Endothelial cell of umbilical vein (primary cell): Measurements from ENCODE around the gene PDE1A. TPM values are rescaled to one million over a fixed set of nuclear protein-coding genes. Genes with fewer than 3 reads are reported as not detected.
A peak's percentile ranks its signal among the peaks of the same experiment; 100 is the strongest.

ENCODE experiments used
- BruUV-seq: library from RNA; stranded (reverse); fragments of 400-500 nt; replicated peaks from 2 replicates; lab custom pipeline; 2021; lab: Mats Ljungman, UMichigan
- CTCF ChIA-PET: fragments of 300-600, 350-600 bp; sonication (Branson Sonifier 250); formaldehyde crosslinking; loops from one replicate; lab custom pipeline; 2021; ENCODE audit warnings: antibody characterized with exemption, inconsistent platforms; lab: Charles Lee
- POLR2A ChIA-PET: fragments of 300-600, 350-600 bp; sonication (Branson Sonifier 250); formaldehyde crosslinking; loops from one replicate; lab custom pipeline; 2021; ENCODE audit warnings: antibody characterized with exemption, inconsistent platforms; lab: Charles Lee
- DNase-seq: peaks from one replicate; pipeline ENCODE4 v3.0.0-alpha.2; 2011; ENCODE audit warnings: low read depth, low spot score
- FAIRE-seq: peaks from 2 replicates; lab custom pipeline; 2011; peaks lifted over from hg19 to GRCh38; lab: Jason Lieb, UNC
- H2AFZ ChIP-seq: 2 replicates; pipeline ENCODE4 v1.6.0; 2012; ENCODE audit warnings: low read depth, low read length, control low read depth, inconsistent platforms
- H3K27ac ChIP-seq: 2 replicates; pipeline ENCODE4 v1.5.1; 2011; ENCODE audit warnings: low read depth, mild to moderate bottlenecking, control low read depth, low read length, moderate library complexity; ENCODE audit not compliant: insufficient read depth
- H3K27me3 ChIP-seq, 2 experiments: 2 replicates each; pipeline versions ENCODE4 v1.6.0 to v1.6.1; 2011; ENCODE audit warnings: low read length in 2 of 2, mixed read lengths in 1 of 2; ENCODE audit not compliant: control insufficient read depth in 2 of 2, insufficient read depth in 2 of 2
- H3K36me3 ChIP-seq, 2 experiments: 2 replicates in 1 of 2; 3 replicates in 1 of 2; pipeline ENCODE4 v1.5.1; 2011; ENCODE audit warnings: low read length in 2 of 2, mild to moderate bottlenecking in 1 of 2, moderate library complexity in 1 of 2; ENCODE audit not compliant: control insufficient read depth in 2 of 2, insufficient read depth in 2 of 2; ENCODE audit errors: extremely low read depth in 1 of 2
- H3K4me1 ChIP-seq: 3 replicates; pipeline ENCODE4 v1.5.1; 2011; ENCODE audit warnings: mild to moderate bottlenecking, low read length; ENCODE audit not compliant: control insufficient read depth, insufficient read depth; ENCODE audit errors: extremely low read depth
- H3K4me2 ChIP-seq: 2 replicates; pipeline ENCODE4 v1.6.1; 2011; ENCODE audit warnings: low read length, control low read depth, mixed read lengths; ENCODE audit not compliant: insufficient read depth
- H3K4me3 ChIP-seq, 3 experiments: fragments of 200-600 bp in 1 of 3; sonication (generic), shearing (Covaris generic) in 1 of 3; replicated peaks in 1 of 3; 2 replicates each; pipeline ENCODE4 v1.5.1; 2011 to 2016; ENCODE audit warnings: control low read depth in 3 of 3, low read length in 3 of 3, mild to moderate bottlenecking in 2 of 3, inconsistent platforms in 1 of 3, low read depth in 1 of 3, moderate library complexity in 1 of 3; ENCODE audit not compliant: insufficient read depth in 1 of 3
- H3K79me2 ChIP-seq: 2 replicates; pipeline ENCODE4 v1.6.0; 2012; ENCODE audit warnings: low read length, inconsistent platforms; ENCODE audit not compliant: control insufficient read depth, insufficient read depth
- H3K9ac ChIP-seq: replicated peaks from 2 replicates; pipeline ENCODE3; 2011; ENCODE audit warnings: low read length, control low read depth; ENCODE audit not compliant: insufficient read depth; ENCODE audit errors: extremely low read depth
- H3K9me1 ChIP-seq: replicated peaks from 3 replicates; pipeline ENCODE4 v1.6.0; 2011; ENCODE audit warnings: mild to moderate bottlenecking, low read length; ENCODE audit not compliant: control insufficient read depth, insufficient read depth; ENCODE audit errors: extremely low read depth
- H3K9me3 ChIP-seq: replicated peaks from 2 replicates; pipeline ENCODE4 v1.5.1; 2012; ENCODE audit warnings: low read length, inconsistent platforms; ENCODE audit not compliant: control insufficient read depth, insufficient read depth
- H4K20me1 ChIP-seq: replicated peaks from 2 replicates; pipeline ENCODE3; 2011; ENCODE audit warnings: mild to moderate bottlenecking, low read length; ENCODE audit not compliant: control insufficient read depth, insufficient read depth; ENCODE audit errors: extremely low read depth
- FOS ChIP-seq: IDR thresholded peaks from 2 replicates; pipeline ENCODE4 v1.6.1; 2011; ENCODE audit warnings: mild to moderate bottlenecking, low read length, moderate library complexity, borderline replicate concordance; ENCODE audit not compliant: insufficient read depth
- GATA2 ChIP-seq: IDR thresholded peaks from 2 replicates; pipeline ENCODE4 v1.7.0; 2011; ENCODE audit warnings: low read depth, mild to moderate bottlenecking, moderate library complexity, mixed read lengths, low read length; ENCODE audit not compliant: insufficient read length, insufficient read depth
- JUN ChIP-seq: IDR thresholded peaks from 2 replicates; pipeline ENCODE4 v1.6.1; 2011; ENCODE audit warnings: borderline replicate concordance, low read depth; ENCODE audit not compliant: insufficient read length, insufficient read depth
- MYC ChIP-seq: IDR thresholded peaks from one replicate; pipeline ENCODE4 v1.6.1; 2011; ENCODE audit warnings: mild to moderate bottlenecking, low read depth, low read length
- POLR2AphosphoS5 ChIP-seq: IDR thresholded peaks from 2 replicates; pipeline ENCODE4 v1.6.1; 2012; ENCODE audit warnings: low read depth, mild to moderate bottlenecking, control low read depth, low read length, moderate library complexity; ENCODE audit not compliant: insufficient read depth
- dilution Hi-C: fragments of 300-500 bp; cut with MboI; formaldehyde crosslinking; loops from one replicate; pipeline ENCODE4 v1.15.0; 2019; ENCODE audit warnings: low sequenced_read_pairs; ENCODE audit not compliant: extremely low pct_ligation_motif_present
- intact Hi-C: fragments of 100-400 bp; cut with micrococcal nuclease; formaldehyde crosslinking; loops from one replicate; pipeline ENCODE4 v1.10.0; 2022
- polyA plus RNA-seq, 4 experiments: library from polyadenylated mRNA; depleted of rRNA in 3 of 4; stranded (reverse) in 3 of 4; unstranded in 1 of 4; fragments of >200 nt; gene quantifications; 2 replicates each; pipeline versions ENCODE4 v1.2.1 to v1.2.3, GENCODE V29; 2011 to 2012; ENCODE audit warnings: missing spikeins in 1 of 4
- total RNA-seq: library from RNA; stranded (reverse); gene quantifications from 2 replicates; pipeline ENCODE4 v1.2.3, GENCODE V29; 2021
- TF ChIP-seq, protein P1 (sequence below), 2 donors: IDR thresholded peaks; 1 replicate in 1 of 2; 2 replicates in 1 of 2; pipeline ENCODE4 v1.5.1; 2011; ENCODE audit warnings: low read length in 2 of 2, mild to moderate bottlenecking in 2 of 2, moderate library complexity in 2 of 2, control low read depth in 1 of 2, inconsistent platforms in 1 of 2, low read depth in 1 of 2; ENCODE audit not compliant: insufficient read depth in 1 of 2; ENCODE audit errors: extremely low read depth in 1 of 2
- TF ChIP-seq, protein P2 (sequence below): IDR thresholded peaks from 2 replicates; pipeline ENCODE4 v1.6.1; 2011; ENCODE audit not compliant: insufficient read depth, insufficient read length

The PDE1A gene
- total and polyA plus RNA-seq, 2 donors (not counting 3 experiments of a cell fraction or from before 2014, with no cell fraction given), result 0.43 to 0.49 TPM

DNA sequence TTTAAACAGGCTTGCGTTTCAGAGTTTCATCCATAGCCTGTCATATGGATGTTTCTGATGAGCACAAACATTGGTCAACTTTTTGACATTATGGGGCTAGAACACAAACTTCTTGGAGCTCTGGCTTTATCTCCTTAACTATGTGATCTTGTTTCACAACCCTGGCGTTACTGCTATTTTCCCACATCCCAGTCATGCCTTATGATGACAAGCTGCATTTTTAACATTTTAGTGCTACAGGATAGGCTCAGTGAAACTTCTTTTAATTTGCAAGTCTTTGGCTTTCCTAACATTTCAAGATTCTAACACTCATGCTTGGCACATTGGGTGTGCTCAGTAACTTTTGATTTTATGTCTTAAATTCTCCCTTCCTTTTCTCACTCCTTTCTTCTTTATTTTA lies 21.0 kb upstream of the PDE1A start:
- no peak for FAIRE-seq
- Histone ChIP-seq H3K36me3 (no peaks in the 10 kb centered on the region), H3K4me3 (no peak overlapping the region), H3K9me3 (no peaks in the 10 kb centered on the region), H3K27me3 (no peaks in the 10 kb centered on the region), H2AFZ (no peak overlapping the region), H3K9me1 (no peaks in the 10 kb centered on the region), H3K4me2 (no peak overlapping the region), H3K27ac (no peak overlapping the region), H3K79me2 (no peaks in the 10 kb centered on the region), H4K20me1 (no peaks in the 10 kb centered on the region), H3K9ac (no peak overlapping the region), H3K4me1 (no peaks in the 10 kb centered on the region)
- BruUV-seq, result no TSS peak
- dilution Hi-C loops, result no loop called here
- POLR2A ChIA-PET, result no interaction called here
- TF ChIP-seq POLR2AphosphoS5, result no peak
- TF ChIP-seq, protein P1, sequence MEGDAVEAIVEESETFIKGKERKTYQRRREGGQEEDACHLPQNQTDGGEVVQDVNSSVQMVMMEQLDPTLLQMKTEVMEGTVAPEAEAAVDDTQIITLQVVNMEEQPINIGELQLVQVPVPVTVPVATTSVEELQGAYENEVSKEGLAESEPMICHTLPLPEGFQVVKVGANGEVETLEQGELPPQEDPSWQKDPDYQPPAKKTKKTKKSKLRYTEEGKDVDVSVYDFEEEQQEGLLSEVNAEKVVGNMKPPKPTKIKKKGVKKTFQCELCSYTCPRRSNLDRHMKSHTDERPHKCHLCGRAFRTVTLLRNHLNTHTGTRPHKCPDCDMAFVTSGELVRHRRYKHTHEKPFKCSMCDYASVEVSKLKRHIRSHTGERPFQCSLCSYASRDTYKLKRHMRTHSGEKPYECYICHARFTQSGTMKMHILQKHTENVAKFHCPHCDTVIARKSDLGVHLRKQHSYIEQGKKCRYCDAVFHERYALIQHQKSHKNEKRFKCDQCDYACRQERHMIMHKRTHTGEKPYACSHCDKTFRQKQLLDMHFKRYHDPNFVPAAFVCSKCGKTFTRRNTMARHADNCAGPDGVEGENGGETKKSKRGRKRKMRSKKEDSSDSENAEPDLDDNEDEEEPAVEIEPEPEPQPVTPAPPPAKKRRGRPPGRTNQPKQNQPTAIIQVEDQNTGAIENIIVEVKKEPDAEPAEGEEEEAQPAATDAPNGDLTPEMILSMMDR (IDR thresholded peaks at IDR 0.05; ENCODE audit: extremely low read depth in 1 of 2, insufficient read depth in 1 of 2, low read depth in 1 of 2, low read length in 2 of 2), result no peak
- TF ChIP-seq MYC, result no peak
- no peak for TF ChIP-seq FOS
- TF ChIP-seq JUN, result no peak
- no peak for TF ChIP-seq GATA2
- CTCF ChIA-PET, result no interaction called here
- intact Hi-C loops, result no loop called here
- no peak for DNase-seq

DNA sequence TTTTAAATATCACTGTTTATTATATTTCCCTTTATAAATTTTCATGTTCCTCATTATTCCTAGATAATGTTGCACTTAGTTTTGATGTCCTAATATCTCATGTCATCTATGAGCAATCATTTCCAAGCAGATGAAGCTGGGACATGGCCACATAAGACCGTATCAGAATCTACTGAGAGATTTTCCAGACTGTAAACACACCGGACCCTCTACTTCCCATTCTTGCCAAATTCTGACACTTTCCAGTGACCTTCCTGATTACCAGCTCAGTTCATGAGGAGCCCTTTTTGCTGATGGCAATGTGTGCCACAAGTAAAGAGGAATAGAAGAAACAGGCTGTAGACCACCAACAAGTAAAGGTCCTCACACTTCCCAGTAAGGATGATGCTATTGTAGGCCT lies 20.3 kb upstream of the PDE1A start:
- no peaks in the 10 kb centered on the region for H4K20me1 ChIP-seq
- no peak overlapping the region for H2AFZ ChIP-seq
- no peaks in the 10 kb centered on the region for H3K36me3 ChIP-seq
- ChIA-PET POLR2A (no interaction called here), CTCF (no interaction called here)
- H3K9me3 ChIP-seq, result no peaks in the 10 kb centered on the region
- H3K4me1 ChIP-seq, result no peaks in the 10 kb centered on the region
- no peak for DNase-seq
- H3K27me3 ChIP-seq, result no peaks in the 10 kb centered on the region
- H3K27ac ChIP-seq, result no peak overlapping the region
- FAIRE-seq, result peak; percentile 48
- intact Hi-C loops (no loop called here), dilution Hi-C loops (no loop called here)
- BruUV-seq, result no TSS peak
- H3K9ac ChIP-seq, result no peak overlapping the region
- no peaks in the 10 kb centered on the region for H3K79me2 ChIP-seq
- H3K4me2 ChIP-seq, result no peak overlapping the region
- no peaks in the 10 kb centered on the region for H3K9me1 ChIP-seq
- no peak for TF ChIP-seq JUN
- TF ChIP-seq MYC, result no peak
- TF ChIP-seq, protein P2, sequence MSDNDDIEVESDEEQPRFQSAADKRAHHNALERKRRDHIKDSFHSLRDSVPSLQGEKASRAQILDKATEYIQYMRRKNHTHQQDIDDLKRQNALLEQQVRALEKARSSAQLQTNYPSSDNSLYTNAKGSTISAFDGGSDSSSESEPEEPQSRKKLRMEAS, result no peak
- H3K4me3 ChIP-seq, result no peak overlapping the region
